ENCODE results near the gene TCEA2. TPM values are rescaled to one million over a fixed set of nuclear protein-coding genes. Genes with fewer than 3 reads are reported as not detected.

TCEA2 gene
- total RNA-seq, 1 experiment from 2014 or later = 38.5 TPM

GRCh38 chr20:64021124-64021975 lies 41.6 kb upstream of the TCEA2 start:
- TF ChIP-seq, protein P1, sequence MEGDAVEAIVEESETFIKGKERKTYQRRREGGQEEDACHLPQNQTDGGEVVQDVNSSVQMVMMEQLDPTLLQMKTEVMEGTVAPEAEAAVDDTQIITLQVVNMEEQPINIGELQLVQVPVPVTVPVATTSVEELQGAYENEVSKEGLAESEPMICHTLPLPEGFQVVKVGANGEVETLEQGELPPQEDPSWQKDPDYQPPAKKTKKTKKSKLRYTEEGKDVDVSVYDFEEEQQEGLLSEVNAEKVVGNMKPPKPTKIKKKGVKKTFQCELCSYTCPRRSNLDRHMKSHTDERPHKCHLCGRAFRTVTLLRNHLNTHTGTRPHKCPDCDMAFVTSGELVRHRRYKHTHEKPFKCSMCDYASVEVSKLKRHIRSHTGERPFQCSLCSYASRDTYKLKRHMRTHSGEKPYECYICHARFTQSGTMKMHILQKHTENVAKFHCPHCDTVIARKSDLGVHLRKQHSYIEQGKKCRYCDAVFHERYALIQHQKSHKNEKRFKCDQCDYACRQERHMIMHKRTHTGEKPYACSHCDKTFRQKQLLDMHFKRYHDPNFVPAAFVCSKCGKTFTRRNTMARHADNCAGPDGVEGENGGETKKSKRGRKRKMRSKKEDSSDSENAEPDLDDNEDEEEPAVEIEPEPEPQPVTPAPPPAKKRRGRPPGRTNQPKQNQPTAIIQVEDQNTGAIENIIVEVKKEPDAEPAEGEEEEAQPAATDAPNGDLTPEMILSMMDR (IDR thresholded peaks at IDR 0.05) = no peak
- TF ChIP-seq REST (IDR thresholded peaks at IDR 0.05; ENCODE audit: insufficient read depth in 1 of 2, low read depth in 2 of 2, low read length in 1 of 2) (no peak), SIN3A (IDR thresholded peaks at IDR 0.05; ENCODE audit: borderline replicate concordance, insufficient read depth, low read depth, low read length) (no peak), TCF7L2 (IDR thresholded peaks at IDR 0.05; ENCODE audit: low read depth, low read length) (no peak), POLR2AphosphoS5 (IDR thresholded peaks at IDR 0.05; ENCODE audit: low read depth, low read length) (no peak)
- BruUV-seq (replicated peaks) = no TSS peak
- no peaks in the 10 kb centered on the region for H3K4me1 ChIP-seq (ENCODE audit: control insufficient read depth, insufficient read depth, low read length)
- H3K36me3 ChIP-seq (ENCODE audit: control insufficient read depth, insufficient read depth, low read length) = peaks cover 12% of the 10 kb centered on the region
- CTCF ChIA-PET = interaction anchor here (0.8 kb wide), 1 partner anchor 127 kb away, joined by 3 read pairs; no protein-coding TSS in a partner anchor
- DNase-seq (ENCODE audit: low read depth, low spot score) (no peak), ATAC-seq (no peak)
- no peak overlapping the region for H3K27ac ChIP-seq (ENCODE audit: low read length)
- intact Hi-C loops (cut with micrococcal nuclease; ENCODE audit: unreplicated experiment) (no loop called here), in situ Hi-C loops (cut with HindIII; ENCODE audit: low pct_unique_long_range_greater_than_20kb, low sequenced_read_pairs) (no loop called here)
- POLR2A ChIA-PET = no interaction called here
- H3K9me3 ChIP-seq (ENCODE audit: control insufficient read depth, insufficient read depth, low read depth, low read length) = no peaks in the 10 kb centered on the region
- H3K4me3 ChIP-seq (ENCODE audit: low read depth in 2 of 2, low read length in 2 of 2) = no peak overlapping the region
- H3K27me3 ChIP-seq (ENCODE audit: control insufficient read depth, insufficient read depth, low read length) = no peaks in the 10 kb centered on the region

DNA sequence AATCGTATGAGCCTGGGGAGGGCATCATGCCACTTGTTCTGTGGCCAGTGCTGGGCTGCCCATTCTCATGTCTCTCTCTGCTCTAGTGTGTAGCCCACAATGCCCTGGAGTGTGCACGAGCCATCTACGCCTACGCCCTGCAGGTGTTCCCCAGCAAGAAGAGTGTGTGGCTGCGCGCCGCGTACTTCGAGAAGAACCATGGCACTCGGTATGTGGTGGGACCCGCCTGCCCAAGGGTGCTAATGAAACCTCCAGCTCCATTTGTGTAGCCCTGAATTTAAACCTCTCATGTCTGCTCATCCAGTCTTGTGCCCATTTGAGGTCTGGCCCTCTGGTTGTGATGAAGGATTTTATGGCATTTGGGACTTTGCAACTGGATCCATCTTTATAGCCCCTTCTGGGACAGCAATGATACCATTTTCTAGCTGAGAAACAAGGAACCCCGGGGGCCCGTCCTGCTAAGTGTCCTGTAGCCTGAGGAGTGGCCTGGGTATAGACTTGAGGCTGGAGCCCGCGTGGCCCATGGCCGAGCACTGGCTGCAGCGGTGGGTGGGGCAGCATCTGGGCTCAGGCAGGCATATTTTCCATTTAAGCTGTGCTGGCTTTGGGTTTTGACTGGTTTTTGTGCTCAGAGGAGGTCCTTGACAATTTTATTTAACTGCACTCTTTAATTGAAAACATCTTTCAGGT lies 40.2 kb upstream of the TCEA2 start:
- H3K27ac ChIP-seq (ENCODE audit: low read length) = no peak overlapping the region
- no peaks in the 10 kb centered on the region for H3K4me1 ChIP-seq (ENCODE audit: control insufficient read depth, insufficient read depth, low read length)
- no TSS peak for BruUV-seq (replicated peaks)
- H3K36me3 ChIP-seq (ENCODE audit: control insufficient read depth, insufficient read depth, low read length) = peaks cover 18% of the 10 kb centered on the region
- no peak for DNase-seq (ENCODE audit: low read depth, low spot score)
- H3K4me3 ChIP-seq (ENCODE audit: low read depth in 2 of 2, low read length in 2 of 2) = no peak overlapping the region
- intact Hi-C loops (cut with micrococcal nuclease; ENCODE audit: unreplicated experiment) (no loop called here), in situ Hi-C loops (cut with HindIII; ENCODE audit: low pct_unique_long_range_greater_than_20kb, low sequenced_read_pairs) (no loop called here)
- POLR2A ChIA-PET = no interaction called here
- no peak for TF ChIP-seq TCF7L2 (IDR thresholded peaks at IDR 0.05; ENCODE audit: low read depth, low read length)
- TF ChIP-seq POLR2AphosphoS5 (IDR thresholded peaks at IDR 0.05; ENCODE audit: low read depth, low read length) = no peak
- TF ChIP-seq REST (IDR thresholded peaks at IDR 0.05; ENCODE audit: insufficient read depth in 1 of 2, low read depth in 2 of 2, low read length in 1 of 2) = no peak
- no peak for TF ChIP-seq SIN3A (IDR thresholded peaks at IDR 0.05; ENCODE audit: borderline replicate concordance, insufficient read depth, low read depth, low read length)
- TF ChIP-seq, protein P1 (IDR thresholded peaks at IDR 0.05) = no peak
- no peaks in the 10 kb centered on the region for H3K27me3 ChIP-seq (ENCODE audit: control insufficient read depth, insufficient read depth, low read length)
- H3K9me3 ChIP-seq (ENCODE audit: control insufficient read depth, insufficient read depth, low read depth, low read length) = no peaks in the 10 kb centered on the region
- CTCF ChIA-PET = no interaction called here
- no peak for ATAC-seq

All from Panc1 (cell line).